OCI-LY1 (cell line): ENCODE data around the gene EXD3.
A peak's percentile ranks its signal among the peaks of the same experiment; 100 is the strongest.

Experiments
- H2AFZ ChIP-seq: fragments of 200-600 bp; sonication (generic), shearing (Covaris generic); 2 replicates; pipeline ENCODE4 v1.6.0; 2014; ENCODE audit warnings: antibody characterized with exemption, mild to moderate bottlenecking, low read length
- H3F3A ChIP-seq: fragments of 200-600 bp; sonication (generic), shearing (Covaris generic); 2 replicates; pipeline ENCODE4 v1.6.0; 2014; ENCODE audit warnings: mild to moderate bottlenecking, antibody characterized with exemption, low read length, moderate library complexity; ENCODE audit not compliant: insufficient read depth
- H3K27ac ChIP-seq: fragments of 200-600 bp; sonication (generic); 2 replicates; pipeline ENCODE4 v1.5.1; 2014; ENCODE audit warnings: low read length, mixed run types, mild to moderate bottlenecking, low read depth; ENCODE audit not compliant: poor library complexity, severe bottlenecking
- H3K27me3 ChIP-seq: fragments of 200-600 bp; sonication (generic); 2 replicates; pipeline ENCODE4 v1.6.0; 2014; ENCODE audit warnings: antibody characterized with exemption, mild to moderate bottlenecking, low read length, moderate library complexity; ENCODE audit not compliant: insufficient read depth
- H3K36me3 ChIP-seq: fragments of 200-600 bp; sonication (generic); 2 replicates; pipeline ENCODE4 v1.6.1; 2014; ENCODE audit warnings: mild to moderate bottlenecking, antibody characterized with exemption, low read length, moderate library complexity, mixed read lengths; ENCODE audit not compliant: insufficient read depth
- H3K4me1 ChIP-seq: fragments of 200-600 bp; sonication (generic); 2 replicates; pipeline ENCODE4 v1.5.1; 2014; ENCODE audit warnings: mild to moderate bottlenecking, low read length, moderate library complexity; ENCODE audit not compliant: insufficient read depth, severe bottlenecking
- H3K4me2 ChIP-seq: fragments of 200-600 bp; sonication (generic), shearing (Covaris generic); 2 replicates; pipeline ENCODE4 v1.6.1; 2014; ENCODE audit warnings: low read length
- H3K4me3 ChIP-seq: fragments of 200-600 bp; sonication (generic); 2 replicates; pipeline ENCODE4 v1.5.1; 2014; ENCODE audit warnings: low read length, low read depth, mild to moderate bottlenecking, mixed read lengths; ENCODE audit not compliant: poor library complexity, severe bottlenecking
- H3K79me2 ChIP-seq: fragments of 200-600 bp; shearing (Covaris generic); 2 replicates; pipeline ENCODE4 v1.6.1; 2016; ENCODE audit warnings: mixed run types, low read length, mixed read lengths; ENCODE audit not compliant: insufficient read depth
- H3K9ac ChIP-seq: fragments of 200-600 bp; sonication (generic), shearing (Covaris generic); 2 replicates; pipeline ENCODE4 v1.6.1; 2014; ENCODE audit warnings: mild to moderate bottlenecking, low read length, mixed read lengths
- H3K9me2 ChIP-seq: fragments of 200-600 bp; sonication (generic), shearing (Covaris generic); 2 replicates; pipeline ENCODE4 v1.6.1; 2014; ENCODE audit warnings: low read depth, mild to moderate bottlenecking, low read length, mixed read lengths
- H3K9me3 ChIP-seq: fragments of 200-600 bp; shearing (Covaris generic); 2 replicates; pipeline ENCODE4 v1.6.1; 2014; ENCODE audit warnings: low read length, mixed read lengths
- H4K20me1 ChIP-seq: fragments of 200-600 bp; sonication (generic), shearing (Covaris generic); 2 replicates; pipeline ENCODE4 v1.6.0; 2016; ENCODE audit warnings: mild to moderate bottlenecking, low read length; ENCODE audit not compliant: insufficient read depth
- CTCF ChIP-seq: fragments of 200-600 bp; sonication (generic), shearing (Covaris generic); IDR thresholded peaks from 2 replicates; pipeline ENCODE4 v1.5.1; 2017; ENCODE audit warnings: mild to moderate bottlenecking, antibody characterized with exemption, low read length, moderate library complexity, mixed read lengths
- EZH2 ChIP-seq: fragments of 200-600 bp; sonication (generic), shearing (Covaris generic); IDR thresholded peaks from 2 replicates; pipeline ENCODE4 v1.8.0; 2017; ENCODE audit warnings: borderline replicate concordance, mixed run types, mild to moderate bottlenecking, antibody characterized with exemption, low read length, moderate library complexity, mixed read lengths

Gene EXD3

DNA sequence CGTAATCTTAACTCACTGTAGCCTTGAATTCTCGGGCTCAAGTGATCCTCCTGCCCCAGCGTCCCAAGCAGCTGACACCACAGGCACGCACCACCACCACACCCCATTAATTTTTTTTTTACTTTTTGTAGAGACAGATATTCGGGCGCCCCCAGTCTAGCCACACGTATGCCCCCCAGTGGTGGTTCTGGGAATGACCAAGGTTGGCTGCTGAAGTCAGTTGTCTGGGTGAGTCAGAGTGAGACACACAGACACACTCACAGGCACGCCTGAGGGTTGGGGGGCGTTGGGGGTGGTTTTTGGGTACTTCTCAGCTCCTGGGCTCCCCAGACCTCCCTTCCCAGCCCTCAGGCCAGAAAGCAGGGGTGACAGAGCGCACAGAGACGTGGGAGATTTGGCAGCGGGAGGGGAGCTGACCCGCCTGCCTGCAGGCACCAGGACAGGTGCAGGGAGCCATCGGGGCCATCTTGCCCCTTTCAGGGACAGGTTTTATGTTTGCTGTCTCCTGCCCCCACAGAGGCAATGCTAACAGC lies 22.4 kb upstream of the EXD3 start:
- Histone ChIP-seq H3K27ac (no peak overlapping the region), H3K9me3 (no peaks in the 10 kb centered on the region), H3K9ac (no peak overlapping the region), H3K9me2 (no peaks in the 10 kb centered on the region), H3F3A (no peaks in the 10 kb centered on the region), H3K4me3 (no peak overlapping the region), H2AFZ (no peak overlapping the region), H4K20me1 (no peaks in the 10 kb centered on the region), H3K4me2 (no peak overlapping the region), H3K79me2 (no peaks in the 10 kb centered on the region), H3K27me3 (no peaks in the 10 kb centered on the region; the same call in 1 of the 2 replicates), H3K36me3 (0 out of 2 replicates have a peak, but pooled peaks cover 4% of the 10 kb centered on the region), H3K4me1 (peaks cover 2% of the 10 kb centered on the region)
- TF ChIP-seq EZH2 (no peak), CTCF (peak; percentile 84)

DNA sequence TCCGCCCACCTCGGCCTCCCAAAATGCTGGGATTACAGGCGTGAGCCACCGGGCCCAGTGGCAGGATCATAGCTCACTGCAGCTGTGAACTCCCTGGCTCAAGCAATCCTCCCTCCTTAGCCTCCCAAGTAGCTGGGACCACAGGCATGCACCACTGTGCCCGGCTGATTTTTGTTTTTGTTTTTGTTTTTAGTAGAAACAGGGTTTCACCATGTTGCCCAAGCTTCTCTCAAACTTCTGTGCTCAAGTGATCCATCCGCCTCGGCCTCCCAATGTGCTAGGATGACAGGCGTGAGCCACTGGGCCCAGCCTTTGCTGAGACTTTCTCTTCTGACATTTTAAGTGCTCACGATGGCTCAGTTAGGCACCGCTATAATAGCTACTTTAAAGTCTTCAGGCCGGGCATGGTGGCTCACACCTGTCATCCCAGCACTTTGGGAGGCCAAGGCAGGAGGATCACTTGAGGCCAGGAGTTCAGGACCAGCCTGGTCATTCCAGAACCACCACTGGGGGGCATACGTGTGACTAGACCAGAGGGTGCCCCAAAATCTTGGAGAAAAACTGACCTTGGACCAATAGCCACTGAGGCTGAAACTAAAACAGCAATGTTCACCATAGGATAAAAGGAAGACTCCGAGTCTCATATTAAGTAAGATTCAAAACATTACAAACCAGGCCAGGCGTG lies 21.3 kb upstream of the EXD3 start:
- no peaks in the 10 kb centered on the region; the same call in 1 of the 2 replicates for H3K27me3 ChIP-seq
- no peak overlapping the region for H3K9ac ChIP-seq
- H2AFZ ChIP-seq = no peak overlapping the region
- H3K4me1 ChIP-seq = peaks cover 2% of the 10 kb centered on the region
- H3K9me3 ChIP-seq = no peaks in the 10 kb centered on the region
- no peaks in the 10 kb centered on the region for H4K20me1 ChIP-seq
- no peak overlapping the region for H3K27ac ChIP-seq
- H3K36me3 ChIP-seq = no peaks in the 10 kb centered on the region
- H3K4me2 ChIP-seq = no peak overlapping the region
- H3K9me2 ChIP-seq = no peaks in the 10 kb centered on the region
- no peaks in the 10 kb centered on the region for H3F3A ChIP-seq
- H3K79me2 ChIP-seq = no peaks in the 10 kb centered on the region
- no peak overlapping the region for H3K4me3 ChIP-seq
- no peak for TF ChIP-seq CTCF
- no peak for TF ChIP-seq EZH2

GRCh38 chr9:137441935-137442321 lies 19.0 kb upstream of the EXD3 start:
- Histone ChIP-seq H3K27ac (no peak overlapping the region), H3K4me2 (no peak overlapping the region), H3K27me3 (peaks cover 6% of the 10 kb centered on the region; the same call in 1 of the 2 replicates), H3K4me1 (peaks cover 2% of the 10 kb centered on the region), H3K4me3 (no peak overlapping the region), H4K20me1 (no peaks in the 10 kb centered on the region), H3K79me2 (no peaks in the 10 kb centered on the region), H3F3A (no peaks in the 10 kb centered on the region), H3K36me3 (no peaks in the 10 kb centered on the region), H3K9me3 (no peaks in the 10 kb centered on the region), H2AFZ (no peak overlapping the region), H3K9me2 (no peaks in the 10 kb centered on the region), H3K9ac (no peak overlapping the region)
- TF ChIP-seq EZH2 (no peak), CTCF (no peak)
